MM.1S (cell line): ENCODE results near the gene ZNF438.

ENCODE experiments used
- DNase-seq: peaks from one replicate; pipeline ENCODE4 v3.0.0-alpha.2; 2015
- H2AFZ ChIP-seq: fragments of 300-600 bp; sonication (generic); 2 replicates; pipeline ENCODE4 v1.6.0; 2016; ENCODE audit warnings: antibody characterized with exemption, low read length
- H3F3A ChIP-seq: fragments of 300-600 bp; sonication (generic); 2 replicates; pipeline ENCODE4 v1.6.1; 2016; ENCODE audit warnings: mild to moderate bottlenecking, antibody characterized with exemption, low read length, moderate library complexity, mixed read lengths; ENCODE audit not compliant: insufficient read depth
- H3K27ac ChIP-seq: fragments of 300-600 bp; sonication (generic); 2 replicates; pipeline ENCODE4 v1.5.1; 2016; ENCODE audit warnings: mild to moderate bottlenecking, low read length
- H3K27me3 ChIP-seq: fragments of 300-600 bp; sonication (generic); replicated peaks from 2 replicates; pipeline ENCODE4 v1.6.0; 2016; ENCODE audit warnings: low read length; ENCODE audit not compliant: insufficient read depth
- H3K36me3 ChIP-seq: fragments of 300-600 bp; sonication (generic); replicated peaks from 2 replicates; pipeline ENCODE4 v1.6.1; 2016; ENCODE audit warnings: mild to moderate bottlenecking, low read length, mixed read lengths; ENCODE audit not compliant: insufficient read depth
- H3K4me1 ChIP-seq: fragments of 300-600 bp; sonication (generic); 2 replicates; pipeline ENCODE4 v1.6.1; 2016; ENCODE audit warnings: low read length, mixed read lengths
- H3K4me2 ChIP-seq: fragments of 300-600 bp; sonication (generic); 2 replicates; pipeline ENCODE4 v1.6.0; 2016; ENCODE audit warnings: low read depth, low read length
- H3K4me3 ChIP-seq: fragments of 300-600 bp; sonication (generic); 2 replicates; pipeline ENCODE4 v1.5.1; 2016; ENCODE audit warnings: low read length, mixed read lengths
- H3K79me2 ChIP-seq: fragments of 300-600 bp; sonication (generic); 2 replicates; pipeline ENCODE4 v1.6.1; 2016; ENCODE audit warnings: mixed run types, low read length, mixed read lengths
- H3K9ac ChIP-seq: fragments of 300-600 bp; sonication (generic); 2 replicates; pipeline ENCODE4 v1.6.1; 2016; ENCODE audit warnings: low read length, mixed read lengths
- H3K9me2 ChIP-seq: fragments of 300-600 bp; sonication (generic); replicated peaks from 2 replicates; pipeline ENCODE4 v1.6.1; 2016; ENCODE audit warnings: mild to moderate bottlenecking, low read length, mixed read lengths; ENCODE audit not compliant: insufficient read depth
- H3K9me3 ChIP-seq: fragments of 300-600 bp; sonication (generic); replicated peaks from 2 replicates; pipeline ENCODE4 v1.6.1; 2016; ENCODE audit warnings: mild to moderate bottlenecking, low read length, mixed read lengths; ENCODE audit not compliant: insufficient read depth
- H4K20me1 ChIP-seq: fragments of 300-600 bp; sonication (generic); 2 replicates; pipeline ENCODE4 v1.6.1; 2016; ENCODE audit warnings: mild to moderate bottlenecking, low read length, moderate library complexity, mixed read lengths; ENCODE audit not compliant: insufficient read depth
- EZH2 ChIP-seq: fragments of 300-600 bp; sonication (generic); optimal IDR thresholded peaks from 2 replicates; pipeline ENCODE3; 2017; ENCODE audit warnings: low read depth, mild to moderate bottlenecking, antibody characterized with exemption, low read length, mixed read lengths
- EZH2phosphoT487 ChIP-seq: fragments of 300-600 bp; sonication (generic); IDR thresholded peaks from 2 replicates; pipeline ENCODE4 v1.6.1; 2018; ENCODE audit warnings: antibody characterized with exemption, low read length
- TF ChIP-seq, protein P1 (sequence below): fragments of 300-600 bp; sonication (generic); IDR thresholded peaks from 2 replicates; pipeline ENCODE4 v1.5.1; 2016; ENCODE audit warnings: antibody characterized with exemption, low read length, mixed read lengths

Gene ZNF438

DNA sequence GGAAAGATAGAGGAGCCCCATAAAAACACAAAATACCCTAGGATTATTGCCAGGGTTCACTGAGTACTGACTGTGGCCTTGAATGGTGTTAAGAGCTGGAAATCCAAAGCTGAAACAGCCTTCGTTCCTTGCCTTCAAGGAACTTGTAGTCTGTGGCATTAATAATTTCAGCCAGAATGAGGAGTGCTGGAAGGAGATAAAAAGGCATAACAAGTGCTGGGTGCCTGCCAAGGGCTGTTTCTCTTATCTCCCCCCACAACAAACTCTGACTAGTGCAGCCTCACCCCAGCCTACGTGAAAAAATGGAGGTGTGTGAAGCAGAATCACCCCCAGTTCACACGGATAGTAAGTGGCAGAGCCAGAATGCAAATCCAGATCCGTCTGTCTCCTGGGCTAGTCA lies 203.0 kb downstream of the ZNF438 start:
- no peaks in the 10 kb centered on the region for H3K9me2 ChIP-seq
- no peak for DNase-seq
- no peak overlapping the region for H3K27ac ChIP-seq
- H3K36me3 ChIP-seq: no peaks in the 10 kb centered on the region
- H3K4me1 ChIP-seq: no peaks in the 10 kb centered on the region
- H3K79me2 ChIP-seq: no peaks in the 10 kb centered on the region
- H3K9ac ChIP-seq: no peak overlapping the region
- H3K4me2 ChIP-seq: no peak overlapping the region
- H3K4me3 ChIP-seq: no peak overlapping the region
- H2AFZ ChIP-seq: no peak overlapping the region
- no peaks in the 10 kb centered on the region for H3F3A ChIP-seq
- no peaks in the 10 kb centered on the region for H3K9me3 ChIP-seq
- TF ChIP-seq EZH2 (no peak), EZH2phosphoT487 (no peak)
- TF ChIP-seq, protein P1, sequence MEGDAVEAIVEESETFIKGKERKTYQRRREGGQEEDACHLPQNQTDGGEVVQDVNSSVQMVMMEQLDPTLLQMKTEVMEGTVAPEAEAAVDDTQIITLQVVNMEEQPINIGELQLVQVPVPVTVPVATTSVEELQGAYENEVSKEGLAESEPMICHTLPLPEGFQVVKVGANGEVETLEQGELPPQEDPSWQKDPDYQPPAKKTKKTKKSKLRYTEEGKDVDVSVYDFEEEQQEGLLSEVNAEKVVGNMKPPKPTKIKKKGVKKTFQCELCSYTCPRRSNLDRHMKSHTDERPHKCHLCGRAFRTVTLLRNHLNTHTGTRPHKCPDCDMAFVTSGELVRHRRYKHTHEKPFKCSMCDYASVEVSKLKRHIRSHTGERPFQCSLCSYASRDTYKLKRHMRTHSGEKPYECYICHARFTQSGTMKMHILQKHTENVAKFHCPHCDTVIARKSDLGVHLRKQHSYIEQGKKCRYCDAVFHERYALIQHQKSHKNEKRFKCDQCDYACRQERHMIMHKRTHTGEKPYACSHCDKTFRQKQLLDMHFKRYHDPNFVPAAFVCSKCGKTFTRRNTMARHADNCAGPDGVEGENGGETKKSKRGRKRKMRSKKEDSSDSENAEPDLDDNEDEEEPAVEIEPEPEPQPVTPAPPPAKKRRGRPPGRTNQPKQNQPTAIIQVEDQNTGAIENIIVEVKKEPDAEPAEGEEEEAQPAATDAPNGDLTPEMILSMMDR: no peak
- no peaks in the 10 kb centered on the region for H4K20me1 ChIP-seq
- no peaks in the 10 kb centered on the region for H3K27me3 ChIP-seq

DNA sequence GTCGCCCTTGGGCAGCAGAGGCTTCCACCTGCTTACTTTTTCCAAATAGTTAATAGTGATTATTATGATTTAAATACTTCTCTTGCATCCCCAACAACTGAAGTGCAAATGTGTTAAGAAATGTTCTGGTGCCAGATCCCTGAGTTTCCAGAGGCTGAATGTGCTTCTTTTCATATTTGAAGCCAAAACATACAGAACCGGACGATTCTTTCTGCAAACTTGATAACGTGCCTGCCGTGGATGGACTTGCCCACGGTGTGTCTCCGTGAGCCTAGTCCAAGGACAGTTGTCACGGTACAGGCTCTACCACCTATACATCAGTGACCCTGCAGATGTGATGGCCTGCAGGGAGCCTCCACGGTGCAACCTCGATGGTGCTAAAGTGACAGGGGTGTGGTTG lies 203.5 kb downstream of the ZNF438 start:
- Histone ChIP-seq H2AFZ (no peak overlapping the region), H3K4me2 (no peak overlapping the region), H3K4me1 (no peaks in the 10 kb centered on the region), H4K20me1 (no peaks in the 10 kb centered on the region), H3K27ac (no peak overlapping the region), H3K27me3 (no peaks in the 10 kb centered on the region), H3K9ac (no peak overlapping the region), H3K9me3 (no peaks in the 10 kb centered on the region), H3F3A (no peaks in the 10 kb centered on the region), H3K9me2 (no peaks in the 10 kb centered on the region), H3K79me2 (no peaks in the 10 kb centered on the region), H3K4me3 (no peak overlapping the region), H3K36me3 (no peaks in the 10 kb centered on the region)
- no peak for DNase-seq
- TF ChIP-seq EZH2phosphoT487: no peak
- TF ChIP-seq EZH2: no peak
- TF ChIP-seq, protein P1: no peak

- no peaks in the 10 kb centered on the region for H3K9me2 ChIP-seq
- H4K20me1 ChIP-seq: no peaks in the 10 kb centered on the region
- H3K4me3 ChIP-seq: no peak overlapping the region
- no peaks in the 10 kb centered on the region for H3K36me3 ChIP-seq
- no peaks in the 10 kb centered on the region for H3K79me2 ChIP-seq
- no peak overlapping the region for H3K9ac ChIP-seq
- H3F3A ChIP-seq: no peaks in the 10 kb centered on the region
- H2AFZ ChIP-seq: no peak overlapping the region
- H3K27me3 ChIP-seq: no peaks in the 10 kb centered on the region
- no peaks in the 10 kb centered on the region for H3K9me3 ChIP-seq
- H3K4me1 ChIP-seq: no peaks in the 10 kb centered on the region
- DNase-seq: no peak
- H3K4me2 ChIP-seq: no peak overlapping the region
- TF ChIP-seq, protein P1: no peak
- H3K27ac ChIP-seq: no peak overlapping the region
These were observed 204.0 kb downstream of the ZNF438 start for GRCh38 chr10:30827531-30828120.
